GM12872 (cell line): ENCODE data around the gene MTMR3.

ENCODE experiments used
- TF ChIP-seq, protein P1 (sequence below): IDR thresholded peaks from 3 replicates; pipeline ENCODE4 v1.5.1; 2011; ENCODE audit warnings: low read depth, mild to moderate bottlenecking, low read length, moderate library complexity; ENCODE audit not compliant: insufficient read depth

Gene MTMR3

DNA sequence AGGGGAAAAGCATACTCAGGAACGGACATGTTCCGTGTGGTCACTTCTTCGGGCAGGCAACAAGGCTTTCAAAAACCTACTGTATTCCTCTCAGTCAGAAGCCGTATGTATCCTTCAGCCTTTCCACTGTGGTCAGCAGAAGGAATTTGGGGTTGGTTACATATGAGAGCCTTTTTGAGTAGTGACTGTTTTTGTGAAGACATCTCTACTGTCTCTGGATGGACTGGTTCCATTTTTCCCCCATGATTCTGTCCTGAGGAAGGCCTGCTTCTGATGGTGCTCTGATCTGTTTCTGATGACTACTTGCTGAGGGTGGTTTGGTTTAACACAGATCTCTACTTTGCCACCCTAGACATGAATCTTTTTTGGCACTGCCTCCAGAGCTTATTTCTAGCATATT, 133.6 kb downstream of the MTMR3 start:
- TF ChIP-seq, protein P1, sequence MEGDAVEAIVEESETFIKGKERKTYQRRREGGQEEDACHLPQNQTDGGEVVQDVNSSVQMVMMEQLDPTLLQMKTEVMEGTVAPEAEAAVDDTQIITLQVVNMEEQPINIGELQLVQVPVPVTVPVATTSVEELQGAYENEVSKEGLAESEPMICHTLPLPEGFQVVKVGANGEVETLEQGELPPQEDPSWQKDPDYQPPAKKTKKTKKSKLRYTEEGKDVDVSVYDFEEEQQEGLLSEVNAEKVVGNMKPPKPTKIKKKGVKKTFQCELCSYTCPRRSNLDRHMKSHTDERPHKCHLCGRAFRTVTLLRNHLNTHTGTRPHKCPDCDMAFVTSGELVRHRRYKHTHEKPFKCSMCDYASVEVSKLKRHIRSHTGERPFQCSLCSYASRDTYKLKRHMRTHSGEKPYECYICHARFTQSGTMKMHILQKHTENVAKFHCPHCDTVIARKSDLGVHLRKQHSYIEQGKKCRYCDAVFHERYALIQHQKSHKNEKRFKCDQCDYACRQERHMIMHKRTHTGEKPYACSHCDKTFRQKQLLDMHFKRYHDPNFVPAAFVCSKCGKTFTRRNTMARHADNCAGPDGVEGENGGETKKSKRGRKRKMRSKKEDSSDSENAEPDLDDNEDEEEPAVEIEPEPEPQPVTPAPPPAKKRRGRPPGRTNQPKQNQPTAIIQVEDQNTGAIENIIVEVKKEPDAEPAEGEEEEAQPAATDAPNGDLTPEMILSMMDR, result no peak

DNA sequence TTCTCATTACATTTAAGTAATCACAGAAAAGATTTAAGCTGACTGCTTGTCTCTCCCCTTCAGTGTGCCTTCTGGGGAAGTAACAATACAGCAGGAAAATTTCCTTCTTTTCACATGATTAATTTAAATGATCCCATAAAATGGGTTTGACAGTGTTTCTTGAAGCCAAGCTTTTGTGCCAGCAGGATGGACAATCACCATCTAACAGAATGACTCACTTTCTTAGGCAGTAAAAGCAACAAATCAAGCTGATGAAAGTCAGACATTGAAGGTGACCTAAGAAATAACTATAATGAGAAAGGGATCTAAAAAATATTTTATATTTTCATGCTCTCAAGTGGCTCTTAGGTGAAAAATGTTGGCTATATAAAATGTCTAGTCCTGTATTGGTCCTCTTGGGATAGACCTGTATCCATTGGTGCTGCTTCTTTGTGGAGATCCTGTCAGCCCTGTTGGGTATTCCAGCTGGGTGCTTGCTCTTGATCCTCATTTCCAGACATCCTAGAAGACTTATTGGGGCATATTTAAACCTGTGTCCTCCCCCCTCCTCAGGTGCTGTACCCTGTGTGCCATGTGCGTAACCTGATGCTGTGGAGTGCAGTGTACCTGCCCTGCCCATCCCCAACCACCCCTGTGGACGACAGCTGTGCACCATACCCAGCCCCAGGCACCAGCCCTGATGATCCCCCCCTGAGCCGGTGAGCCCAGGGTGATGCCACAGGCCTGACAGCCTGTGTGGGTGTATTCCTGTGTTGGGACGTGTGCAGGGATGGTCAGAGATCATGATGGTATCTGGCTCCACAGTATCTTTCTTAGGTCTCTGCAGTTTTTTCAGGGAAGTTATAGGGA, 134.6 kb downstream of the MTMR3 start:
- TF ChIP-seq, protein P1, result no peak

DNA sequence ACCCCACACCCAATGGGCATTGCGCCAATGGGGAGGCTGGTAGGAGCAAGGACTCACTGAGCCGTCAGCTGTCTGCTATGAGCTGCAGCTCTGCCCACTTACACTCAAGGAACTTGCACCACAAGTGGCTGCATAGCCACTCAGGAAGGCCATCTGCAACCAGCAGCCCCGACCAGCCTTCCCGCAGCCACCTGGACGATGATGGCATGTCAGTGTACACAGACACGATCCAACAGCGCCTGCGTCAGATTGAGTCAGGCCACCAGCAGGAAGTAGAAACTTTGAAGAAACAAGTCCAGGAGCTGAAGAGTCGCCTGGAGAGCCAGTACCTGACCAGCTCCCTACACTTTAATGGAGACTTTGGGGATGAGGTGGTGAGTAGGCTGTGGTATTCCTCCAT, 137.5 kb downstream of the MTMR3 start:
- TF ChIP-seq, protein P1, result no peak

DNA sequence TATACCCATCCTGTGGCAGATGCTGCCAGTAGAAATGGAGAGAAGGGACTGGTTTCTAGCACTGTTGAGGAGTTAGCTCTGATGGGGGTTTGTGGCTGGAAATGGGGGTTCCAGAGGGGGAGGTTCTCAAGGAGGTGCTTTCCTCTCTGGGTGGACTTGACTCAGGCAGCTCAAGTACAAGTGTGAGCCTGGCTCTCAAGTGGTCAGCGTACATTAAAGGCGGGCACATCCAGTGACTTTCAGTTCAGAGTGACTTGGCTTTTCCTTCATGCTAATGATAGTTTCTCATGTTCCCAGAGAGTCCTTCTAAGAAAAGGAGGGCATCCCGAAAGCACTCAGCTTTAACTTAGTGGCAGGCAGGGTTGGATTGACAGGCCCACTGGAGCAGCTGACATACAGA, 138.4 kb downstream of the MTMR3 start:
- TF ChIP-seq, protein P1, result no peak

DNA sequence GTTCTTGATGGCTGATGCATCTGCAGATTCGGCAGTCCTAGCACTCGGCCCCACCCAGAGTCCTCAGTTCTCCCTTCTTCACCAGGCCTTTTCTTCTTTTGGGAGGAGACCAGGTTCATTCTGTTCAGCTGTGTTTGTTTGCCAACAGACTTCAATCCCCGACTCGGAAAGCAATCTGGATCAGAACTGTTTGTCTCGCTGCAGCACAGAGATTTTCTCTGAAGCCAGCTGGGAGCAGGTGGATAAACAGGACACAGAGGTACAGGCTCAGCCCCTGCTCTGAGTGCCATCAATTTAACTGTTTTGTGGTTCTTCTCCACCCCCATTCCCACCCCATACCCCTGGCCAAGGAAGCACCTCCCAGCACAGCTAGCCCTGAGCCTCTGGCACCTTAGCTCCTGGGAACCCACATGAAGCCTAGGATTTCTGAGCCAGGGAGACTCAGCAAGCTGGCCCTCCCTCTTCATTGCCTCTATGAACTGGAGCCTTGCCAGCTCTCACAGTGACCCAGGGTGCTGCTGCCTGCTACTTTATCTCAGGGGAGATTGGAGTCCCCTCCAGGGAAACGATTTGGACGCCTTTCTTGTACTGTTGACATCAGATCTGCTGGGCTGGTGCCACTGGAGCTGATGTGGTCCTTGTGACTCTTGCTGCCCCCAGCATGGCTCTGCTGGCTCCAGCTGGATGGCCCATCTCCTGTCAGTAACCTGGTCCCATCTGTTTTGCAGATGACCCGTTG, 139.1 kb downstream of the MTMR3 start:
- TF ChIP-seq, protein P1, result no peak

DNA sequence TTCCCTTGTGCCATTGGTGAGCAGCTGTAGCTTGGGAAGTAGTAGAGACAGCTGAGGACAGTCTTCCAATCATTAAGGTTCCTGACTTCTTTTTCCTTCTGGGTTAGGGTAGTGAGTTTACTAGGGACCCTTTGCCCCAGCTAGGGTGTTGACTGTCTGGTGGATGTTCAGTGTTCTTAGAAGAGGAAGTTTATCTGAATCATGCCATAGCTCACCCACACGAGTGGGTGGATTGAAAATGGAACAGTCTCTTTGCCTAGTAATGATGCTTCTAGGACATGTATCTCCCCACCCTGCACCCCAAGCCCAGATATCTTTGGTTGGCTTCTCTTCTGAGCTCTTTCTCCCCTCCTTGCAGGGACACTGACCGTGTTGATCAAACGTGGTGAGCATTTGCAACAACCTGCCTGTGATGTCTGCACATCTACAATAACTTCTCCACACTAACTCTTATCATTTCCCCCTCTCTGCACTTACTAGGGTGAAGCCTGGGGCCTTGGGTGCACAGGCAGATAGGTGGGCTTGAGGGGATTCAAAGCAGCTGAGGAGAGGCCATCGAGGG, 140.2 kb downstream of the MTMR3 start:
- TF ChIP-seq, protein P1, result no peak

DNA sequence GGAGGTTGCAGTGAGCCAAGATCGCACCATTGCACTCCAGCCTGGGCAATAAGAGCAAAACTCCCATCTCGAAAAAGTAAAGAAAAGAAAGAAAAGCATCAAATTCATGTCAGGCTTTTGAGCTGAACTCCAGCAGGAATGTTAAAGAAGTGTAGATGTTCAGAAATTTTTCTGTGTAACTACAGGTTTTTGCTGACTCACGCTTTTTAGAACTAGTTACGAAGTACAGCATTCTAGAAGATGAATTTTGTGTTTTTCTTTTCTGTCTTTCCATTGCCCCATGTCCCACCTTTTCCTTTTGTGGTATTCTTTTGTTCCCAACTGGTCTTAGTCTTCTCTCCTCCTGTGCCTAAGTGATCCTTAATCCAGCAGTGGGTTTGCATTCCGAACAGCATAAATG, 141.3 kb downstream of the MTMR3 start:
- TF ChIP-seq, protein P1, result no peak
